H9 (cell line): Measurements from ENCODE around the gene UBAC2. TPM values are rescaled to one million over a fixed set of nuclear protein-coding genes. Genes with fewer than 3 reads are reported as not detected.

Experiments
- DNase-seq: peaks from one replicate; pipeline ENCODE4 v3.0.0-alpha.2; 2017
- H2AFZ ChIP-seq: one replicate; pipeline ENCODE4 v1.6.1; 2013; ENCODE audit warnings: mild to moderate bottlenecking, low read length, control low read depth, moderate library complexity
- H2AK5ac ChIP-seq: 2 replicates; pipeline ENCODE4 v1.6.1; 2013; ENCODE audit warnings: low read length, control low read depth, mixed read lengths; ENCODE audit not compliant: insufficient read length
- H2BK120ac ChIP-seq: one replicate; pipeline ENCODE4 v1.6.1; 2013; ENCODE audit warnings: low read depth, mild to moderate bottlenecking, low read length, control low read depth, inconsistent platforms; ENCODE audit not compliant: poor library complexity, severe bottlenecking
- H2BK12ac ChIP-seq: 2 replicates; pipeline ENCODE4 v1.6.1; 2013; ENCODE audit warnings: low read length, control low read depth, mixed read lengths, low read depth; ENCODE audit not compliant: insufficient read length
- H2BK15ac ChIP-seq: 2 replicates; pipeline ENCODE4 v1.6.1; 2013; ENCODE audit warnings: low read depth, low read length, control low read depth
- H2BK20ac ChIP-seq: one replicate; pipeline ENCODE4 v1.6.1; 2013; ENCODE audit warnings: low read depth, mild to moderate bottlenecking, low read length, control low read depth, inconsistent platforms; ENCODE audit not compliant: poor library complexity, severe bottlenecking
- H2BK5ac ChIP-seq: 2 replicates; pipeline ENCODE4 v1.6.1; 2013; ENCODE audit warnings: low read length, control low read depth, mixed read lengths; ENCODE audit not compliant: insufficient read length
- H3K14ac ChIP-seq: 2 replicates; pipeline ENCODE4 v1.6.1; 2013; ENCODE audit warnings: low read length, control low read depth; ENCODE audit not compliant: insufficient read depth
- H3K18ac ChIP-seq: 2 replicates; pipeline ENCODE4 v1.6.1; 2013; ENCODE audit warnings: low read depth, mild to moderate bottlenecking, mixed read lengths, low read length, control low read depth; ENCODE audit not compliant: insufficient read length
- H3K23ac ChIP-seq: 2 replicates; pipeline ENCODE4 v1.6.1; 2013; ENCODE audit warnings: low read length, control low read depth, mixed read lengths, low read depth; ENCODE audit not compliant: insufficient read length
- H3K23me2 ChIP-seq: 2 replicates; pipeline ENCODE4 v1.6.1; 2013; ENCODE audit warnings: low read depth, mild to moderate bottlenecking, mixed read lengths, low read length, control low read depth; ENCODE audit not compliant: insufficient read length, poor library complexity, severe bottlenecking
- H3K27ac ChIP-seq: 2 replicates; pipeline ENCODE4 v1.5.1; 2013; ENCODE audit warnings: low read length, control low read depth, mixed read lengths, low read depth; ENCODE audit not compliant: insufficient read length
- H3K27me3 ChIP-seq: 2 replicates; pipeline ENCODE4 v1.6.1; 2013; ENCODE audit warnings: low read length, control low read depth, inconsistent platforms; ENCODE audit not compliant: insufficient read depth
- H3K4ac ChIP-seq: 2 replicates; pipeline ENCODE4 v1.6.1; 2013; ENCODE audit warnings: low read depth, mild to moderate bottlenecking, control low read depth, inconsistent platforms, low read length, moderate library complexity
- H3K4me1 ChIP-seq: 2 replicates; pipeline ENCODE4 v1.6.1; 2013; ENCODE audit warnings: low read length, control low read depth, inconsistent platforms; ENCODE audit not compliant: insufficient read depth
- H3K4me2 ChIP-seq: 2 replicates; pipeline ENCODE4 v1.6.1; 2013; ENCODE audit warnings: low read length, control low read depth, mixed read lengths; ENCODE audit not compliant: insufficient read length, insufficient read depth
- H3K56ac ChIP-seq: 2 replicates; pipeline ENCODE4 v1.6.1; 2013; ENCODE audit warnings: low read depth, mild to moderate bottlenecking, mixed read lengths, low read length, control low read depth; ENCODE audit not compliant: insufficient read length
- H3K79me1 ChIP-seq: 2 replicates; pipeline ENCODE4 v1.6.1; 2013; ENCODE audit warnings: low read depth, mild to moderate bottlenecking, moderate library complexity, low read length, control low read depth, inconsistent platforms; ENCODE audit not compliant: insufficient read depth, poor library complexity, severe bottlenecking
- H3K79me2 ChIP-seq: 2 replicates; pipeline ENCODE4 v1.6.1; 2013; ENCODE audit warnings: low read length, control low read depth, inconsistent platforms; ENCODE audit not compliant: insufficient read depth
- H3K9ac ChIP-seq: 2 replicates; pipeline ENCODE4 v1.6.1; 2013; ENCODE audit warnings: low read length, control low read depth, mixed read lengths; ENCODE audit not compliant: insufficient read length; ENCODE audit errors: extremely low read depth
- H3K9me3 ChIP-seq: one replicate; pipeline ENCODE4 v1.6.1; 2013; ENCODE audit warnings: low read depth, low read length, inconsistent platforms; ENCODE audit not compliant: control insufficient read depth
- H3T11ph ChIP-seq: one replicate; pipeline ENCODE4 v1.6.1; 2013; ENCODE audit warnings: mild to moderate bottlenecking, low read length, control low read depth, inconsistent platforms
- H4K20me1 ChIP-seq: one replicate; pipeline ENCODE4 v1.6.1; 2013; ENCODE audit not compliant: control insufficient read depth, insufficient read length, insufficient read depth
- H4K5ac ChIP-seq: 2 replicates; pipeline ENCODE4 v1.6.1; 2013; ENCODE audit warnings: low read depth, mild to moderate bottlenecking, mixed read lengths, low read length, control low read depth; ENCODE audit not compliant: insufficient read length
- H4K8ac ChIP-seq: replicated peaks from 2 replicates; pipeline ENCODE4 v1.6.1; 2013; ENCODE audit warnings: low read length, control low read depth, mixed read lengths, low read depth; ENCODE audit not compliant: insufficient read length
- H4K91ac ChIP-seq: 2 replicates; pipeline ENCODE4 v1.6.1; 2013; ENCODE audit warnings: low read depth, mild to moderate bottlenecking, moderate library complexity, mixed read lengths, low read length, control low read depth; ENCODE audit not compliant: insufficient read length
- H3K27ac Mint-ChIP-seq, 3 experiments: 2 replicates in 2 of 3; 3 replicates in 1 of 3; pipeline ENCODE4 v1.8.0; 2020 to 2021; ENCODE audit warnings: mixed read lengths in 3 of 3, mild to moderate bottlenecking in 1 of 3, moderate library complexity in 1 of 3
- H3K27me3 Mint-ChIP-seq: 2 replicates; pipeline ENCODE4 v1.8.0; 2021; ENCODE audit warnings: low read depth, mild to moderate bottlenecking, moderate library complexity, mixed read lengths
- H3K36me3 Mint-ChIP-seq, 3 experiments: 2 replicates in 2 of 3; 3 replicates in 1 of 3; pipeline ENCODE4 v1.8.0; 2020 to 2021; ENCODE audit warnings: low read depth in 3 of 3, mixed read lengths in 3 of 3; ENCODE audit not compliant: insufficient read depth in 1 of 3
- H3K4me1 Mint-ChIP-seq, 2 experiments: 2 replicates each; pipeline ENCODE4 v1.8.0; 2020; ENCODE audit warnings: mixed read lengths in 2 of 2
- H3K4me3 Mint-ChIP-seq, 2 experiments: 2 replicates in 1 of 2; 3 replicates in 1 of 2; pipeline ENCODE4 v1.8.0; 2020 to 2021; ENCODE audit warnings: mild to moderate bottlenecking in 2 of 2, mixed read lengths in 2 of 2, moderate library complexity in 1 of 2
- H3K9me3 Mint-ChIP-seq, 2 experiments: 2 replicates in 1 of 2; 3 replicates in 1 of 2; pipeline ENCODE4 v1.8.0; 2020; ENCODE audit warnings: mild to moderate bottlenecking in 2 of 2, mixed read lengths in 2 of 2, moderate library complexity in 1 of 2
- WGBS: extraction: QIAGEN DNeasy Blood & Tissue Kit; methylation state at CpG from one replicate; pipeline ENCODE4 v1.1.7; 2013; ENCODE audit warnings: missing lambda C conversion rate, low lambda C conversion rate, mixed read lengths; ENCODE audit not compliant: insufficient read length; ENCODE audit errors: extremely low coverage; 5-methylcytosine and 5-hydroxymethylcytosine counted together
- total RNA-seq: library from RNA; stranded (reverse); gene quantifications from 2 replicates; pipeline ENCODE4 v1.2.1, GENCODE V29; 2021
- TF ChIP-seq, protein P1 (sequence below): fragments of 200-600 bp; sonication (generic); conservative IDR thresholded peaks from 3 replicates; pipeline ENCODE4 v1.8.0; 2021; ENCODE audit warnings: antibody characterized with exemption, mild to moderate bottlenecking

UBAC2 gene
- total RNA-seq, 1 experiment from 2014 or later = 52.3 TPM

GRCh38 chr13:99161512-99161911, 39.1 kb upstream of the UBAC2 start:
- H3K4me1 ChIP-seq = no peaks in the 10 kb centered on the region

More at GRCh38 chr13:99161512-99161911, 39.1 kb upstream of the UBAC2 start:
- H4K20me1 ChIP-seq = no peaks in the 10 kb centered on the region
- H3K14ac ChIP-seq = no peak overlapping the region
- H2BK120ac ChIP-seq = no peak overlapping the region
- no peak overlapping the region for H3K9ac ChIP-seq
- no peaks in the 10 kb centered on the region for H3K23me2 ChIP-seq
- H2BK12ac ChIP-seq = no peak overlapping the region
- H2BK15ac ChIP-seq = no peak overlapping the region
- no CpG with 5 or more reads among the region's 1 CpG for WGBS
- no peak overlapping the region for H3K56ac ChIP-seq
- no peak overlapping the region for H3K4me2 ChIP-seq
- H2BK20ac ChIP-seq = no peak overlapping the region
- H3K23ac ChIP-seq = no peak overlapping the region
- no peaks in the 10 kb centered on the region; the same call in 1 of the 2 replicates for H3K27me3 Mint-ChIP-seq
- no peak overlapping the region for H4K8ac ChIP-seq
- no peaks in the 10 kb centered on the region for H3K9me3 ChIP-seq
- H3K18ac ChIP-seq = no peak overlapping the region
- no peak overlapping the region for H2AK5ac ChIP-seq
- no peaks in the 10 kb centered on the region for H3K79me2 ChIP-seq
- H3K36me3 Mint-ChIP-seq = no peaks in the 10 kb centered on the region
- no peak overlapping the region for H2AFZ ChIP-seq
- H3K4me1 Mint-ChIP-seq = no peaks in the 10 kb centered on the region
- no peak for DNase-seq
- no peak overlapping the region for H4K5ac ChIP-seq
- TF ChIP-seq, protein P1, sequence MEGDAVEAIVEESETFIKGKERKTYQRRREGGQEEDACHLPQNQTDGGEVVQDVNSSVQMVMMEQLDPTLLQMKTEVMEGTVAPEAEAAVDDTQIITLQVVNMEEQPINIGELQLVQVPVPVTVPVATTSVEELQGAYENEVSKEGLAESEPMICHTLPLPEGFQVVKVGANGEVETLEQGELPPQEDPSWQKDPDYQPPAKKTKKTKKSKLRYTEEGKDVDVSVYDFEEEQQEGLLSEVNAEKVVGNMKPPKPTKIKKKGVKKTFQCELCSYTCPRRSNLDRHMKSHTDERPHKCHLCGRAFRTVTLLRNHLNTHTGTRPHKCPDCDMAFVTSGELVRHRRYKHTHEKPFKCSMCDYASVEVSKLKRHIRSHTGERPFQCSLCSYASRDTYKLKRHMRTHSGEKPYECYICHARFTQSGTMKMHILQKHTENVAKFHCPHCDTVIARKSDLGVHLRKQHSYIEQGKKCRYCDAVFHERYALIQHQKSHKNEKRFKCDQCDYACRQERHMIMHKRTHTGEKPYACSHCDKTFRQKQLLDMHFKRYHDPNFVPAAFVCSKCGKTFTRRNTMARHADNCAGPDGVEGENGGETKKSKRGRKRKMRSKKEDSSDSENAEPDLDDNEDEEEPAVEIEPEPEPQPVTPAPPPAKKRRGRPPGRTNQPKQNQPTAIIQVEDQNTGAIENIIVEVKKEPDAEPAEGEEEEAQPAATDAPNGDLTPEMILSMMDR = no peak
- H3K27ac Mint-ChIP-seq = no peak overlapping the region
- no peak overlapping the region for H3K4ac ChIP-seq
- H3K9me3 Mint-ChIP-seq = no peaks in the 10 kb centered on the region; a peak in 1 of 5 replicates
- no peak overlapping the region for H4K91ac ChIP-seq
- H3T11ph ChIP-seq = no peak overlapping the region
- H3K79me1 ChIP-seq = no peaks in the 10 kb centered on the region
- no peaks in the 10 kb centered on the region for H3K27me3 ChIP-seq
- no peak overlapping the region for H3K4me3 Mint-ChIP-seq
- no peak overlapping the region for H2BK5ac ChIP-seq
- H3K27ac ChIP-seq = no peak overlapping the region
